Panc1 (cell line): ENCODE measurements around the gene TUFM.

Experiments
- CTCF ChIP-seq: fragments of 450-650 bp; IDR thresholded peaks from 2 replicates; pipeline ENCODE4 v1.5.1; 2017; ENCODE audit warnings: mild to moderate bottlenecking
- POLR2AphosphoS5 ChIP-seq: IDR thresholded peaks from 2 replicates; pipeline ENCODE4 v1.6.1; 2012; ENCODE audit warnings: mild to moderate bottlenecking, low read depth, low read length, moderate library complexity
- TF ChIP-seq, protein P1 (sequence below), 2 experiments: IDR thresholded peaks; 2 replicates each; pipeline ENCODE4 v1.6.1; 2011 to 2012; ENCODE audit warnings: low read depth in 2 of 2, control low read depth in 1 of 2, low read length in 1 of 2, mild to moderate bottlenecking in 1 of 2, moderate library complexity in 1 of 2; ENCODE audit not compliant: insufficient read depth in 1 of 2

DNA sequence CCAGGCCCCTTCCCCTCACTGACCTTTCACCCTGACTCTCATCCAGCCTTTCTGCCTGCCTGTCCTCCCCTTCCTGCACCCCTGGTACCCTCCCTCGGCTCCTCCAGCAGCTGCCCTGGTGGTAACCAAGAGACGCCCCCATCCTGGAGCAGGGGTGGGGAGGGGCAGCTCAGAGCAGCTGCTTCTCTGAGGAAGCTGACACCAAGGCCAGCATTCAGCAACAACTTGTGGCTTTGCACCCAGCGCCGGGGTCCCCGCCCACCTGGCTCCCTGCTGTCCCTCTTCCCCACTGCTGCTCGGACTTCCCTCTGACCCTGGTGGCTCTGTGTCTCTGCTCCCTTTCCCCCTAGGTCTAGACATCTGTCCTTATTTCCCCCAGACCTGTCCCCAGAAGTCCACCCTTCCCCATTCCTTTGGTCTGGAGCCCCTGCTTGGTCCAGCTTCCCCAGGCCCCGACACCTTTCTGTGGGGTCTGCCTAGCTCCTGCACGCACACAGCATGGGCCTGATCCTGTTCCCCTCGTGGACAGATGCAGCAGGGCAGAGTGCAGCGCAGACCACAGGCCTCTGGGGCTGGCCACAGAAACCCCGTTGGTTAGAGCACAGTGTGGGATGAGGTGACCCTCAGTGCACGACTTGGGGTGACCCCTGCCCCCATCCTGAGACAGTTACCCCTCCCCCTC, 31.0 kb upstream of the TUFM start:
- TF ChIP-seq CTCF (no peak), POLR2AphosphoS5 (no peak)
- TF ChIP-seq, protein P1, sequence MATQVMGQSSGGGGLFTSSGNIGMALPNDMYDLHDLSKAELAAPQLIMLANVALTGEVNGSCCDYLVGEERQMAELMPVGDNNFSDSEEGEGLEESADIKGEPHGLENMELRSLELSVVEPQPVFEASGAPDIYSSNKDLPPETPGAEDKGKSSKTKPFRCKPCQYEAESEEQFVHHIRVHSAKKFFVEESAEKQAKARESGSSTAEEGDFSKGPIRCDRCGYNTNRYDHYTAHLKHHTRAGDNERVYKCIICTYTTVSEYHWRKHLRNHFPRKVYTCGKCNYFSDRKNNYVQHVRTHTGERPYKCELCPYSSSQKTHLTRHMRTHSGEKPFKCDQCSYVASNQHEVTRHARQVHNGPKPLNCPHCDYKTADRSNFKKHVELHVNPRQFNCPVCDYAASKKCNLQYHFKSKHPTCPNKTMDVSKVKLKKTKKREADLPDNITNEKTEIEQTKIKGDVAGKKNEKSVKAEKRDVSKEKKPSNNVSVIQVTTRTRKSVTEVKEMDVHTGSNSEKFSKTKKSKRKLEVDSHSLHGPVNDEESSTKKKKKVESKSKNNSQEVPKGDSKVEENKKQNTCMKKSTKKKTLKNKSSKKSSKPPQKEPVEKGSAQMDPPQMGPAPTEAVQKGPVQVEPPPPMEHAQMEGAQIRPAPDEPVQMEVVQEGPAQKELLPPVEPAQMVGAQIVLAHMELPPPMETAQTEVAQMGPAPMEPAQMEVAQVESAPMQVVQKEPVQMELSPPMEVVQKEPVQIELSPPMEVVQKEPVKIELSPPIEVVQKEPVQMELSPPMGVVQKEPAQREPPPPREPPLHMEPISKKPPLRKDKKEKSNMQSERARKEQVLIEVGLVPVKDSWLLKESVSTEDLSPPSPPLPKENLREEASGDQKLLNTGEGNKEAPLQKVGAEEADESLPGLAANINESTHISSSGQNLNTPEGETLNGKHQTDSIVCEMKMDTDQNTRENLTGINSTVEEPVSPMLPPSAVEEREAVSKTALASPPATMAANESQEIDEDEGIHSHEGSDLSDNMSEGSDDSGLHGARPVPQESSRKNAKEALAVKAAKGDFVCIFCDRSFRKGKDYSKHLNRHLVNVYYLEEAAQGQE (IDR thresholded peaks at IDR 0.05; ENCODE audit: insufficient read depth in 1 of 2, low read depth in 2 of 2, low read length in 1 of 2), result no peak
